HG02571 (cell line): ENCODE measurements around the gene C10orf120.

Experiments used
- ATAC-seq: cut with Tn5 transposase; IDR thresholded peaks from one replicate; pipeline ENCODE4 v1.9.1; 2021; ENCODE audit warnings: mild to moderate bottlenecking, moderate library complexity; ENCODE audit not compliant: unreplicated experiment

C10orf120 gene

GRCh38 chr10:122662231-122662630 lies 37.4 kb downstream of the C10orf120 start:
- ATAC-seq, result no peak

- ATAC-seq, result no peak
Observed at GRCh38 chr10:122660696-122661095, 39.0 kb downstream of the C10orf120 start.

DNA sequence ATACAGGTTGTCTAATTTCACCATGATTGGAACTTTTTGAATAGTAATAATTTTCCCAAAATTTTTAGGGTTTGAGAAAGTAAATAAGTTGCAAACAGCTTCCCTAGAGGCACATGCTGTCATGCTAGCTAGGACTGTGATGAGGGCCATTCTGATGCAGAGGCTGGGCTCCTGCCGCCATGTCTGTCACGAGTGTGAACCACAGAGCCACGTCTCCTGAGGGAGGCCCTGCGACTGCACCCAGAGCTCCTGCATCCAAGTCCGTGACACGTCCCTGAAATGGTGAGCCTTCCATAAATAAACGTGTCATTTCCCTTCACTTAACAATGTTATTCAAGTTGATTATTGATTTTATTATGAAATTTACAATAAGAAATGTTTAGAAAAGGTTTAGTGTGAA lies 40.0 kb downstream of the C10orf120 start:
- ATAC-seq, result no peak

DNA sequence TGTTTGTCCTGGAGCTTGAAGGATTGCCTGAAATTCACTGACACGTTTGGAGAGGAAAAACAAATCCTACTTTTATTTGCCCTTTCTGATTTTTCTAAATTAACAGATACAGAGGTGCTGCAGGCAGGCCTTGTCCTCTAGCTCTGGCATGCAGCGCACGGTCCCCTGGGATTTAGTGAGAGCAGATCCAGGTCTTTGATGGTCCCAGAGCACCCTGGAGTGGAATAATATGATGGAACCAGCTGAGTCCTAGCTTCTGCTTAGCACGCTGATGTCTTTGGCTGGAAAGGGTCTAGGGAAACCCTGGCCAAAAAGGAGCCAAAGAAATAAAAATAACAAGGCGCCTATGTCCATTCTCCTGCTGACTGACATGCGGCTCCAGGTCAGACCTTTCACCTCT lies 40.5 kb downstream of the C10orf120 start:
- no peak for ATAC-seq

- no peak for ATAC-seq
Observed at GRCh38 chr10:122658356-122659049, 41.1 kb downstream of the C10orf120 start.

DNA sequence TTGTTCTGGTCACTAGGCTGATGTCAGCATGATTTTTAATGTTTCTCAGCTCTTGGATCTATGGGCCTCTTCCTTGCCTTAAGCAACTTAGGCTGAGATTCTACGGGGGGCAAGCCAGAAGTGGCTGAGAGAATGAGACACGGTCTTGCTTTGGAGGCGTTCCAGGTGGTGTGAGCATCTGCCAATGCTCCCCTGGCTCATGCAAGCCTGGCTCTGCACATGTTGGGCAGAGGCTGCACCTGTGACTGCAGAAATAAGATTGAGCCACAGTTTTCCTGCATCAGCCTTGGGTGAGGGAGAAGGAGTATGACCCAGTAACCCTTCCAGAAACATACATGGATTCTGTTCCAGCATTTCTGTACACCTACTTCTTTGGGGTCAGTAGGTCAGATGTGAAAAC lies 41.9 kb downstream of the C10orf120 start:
- no peak for ATAC-seq

DNA sequence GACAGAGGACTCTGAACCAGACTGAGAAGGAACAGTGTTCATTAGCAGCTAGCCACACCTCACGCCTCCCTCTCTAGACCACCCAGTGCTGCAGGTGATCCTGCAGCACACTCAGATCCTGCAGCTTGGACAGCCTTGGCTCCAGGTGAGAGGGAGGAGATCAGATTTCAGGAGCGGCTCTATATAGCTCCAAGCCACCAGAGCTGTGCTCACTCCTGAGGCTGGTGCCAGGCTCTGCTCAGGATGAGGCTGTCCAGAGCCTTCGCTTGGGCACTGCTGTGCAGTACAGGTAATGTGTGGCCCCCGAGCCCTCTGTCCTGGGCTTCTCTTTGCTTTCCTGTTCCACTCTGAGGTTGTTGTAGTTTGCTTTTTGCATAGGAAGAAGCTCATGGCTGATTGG lies 42.4 kb downstream of the C10orf120 start:
- no peak for ATAC-seq

GRCh38 chr10:122656741-122657140 lies 42.9 kb downstream of the C10orf120 start:
- ATAC-seq, result no peak

- no peak for ATAC-seq
Observed at GRCh38 chr10:122656308-122656705, 43.3 kb downstream of the C10orf120 start.

- no peak for ATAC-seq
Observed at GRCh38 chr10:122655524-122656307, 43.9 kb downstream of the C10orf120 start.

GRCh38 chr10:122650331-122650730 lies 49.3 kb downstream of the C10orf120 start:
- ATAC-seq, result no peak

DNA sequence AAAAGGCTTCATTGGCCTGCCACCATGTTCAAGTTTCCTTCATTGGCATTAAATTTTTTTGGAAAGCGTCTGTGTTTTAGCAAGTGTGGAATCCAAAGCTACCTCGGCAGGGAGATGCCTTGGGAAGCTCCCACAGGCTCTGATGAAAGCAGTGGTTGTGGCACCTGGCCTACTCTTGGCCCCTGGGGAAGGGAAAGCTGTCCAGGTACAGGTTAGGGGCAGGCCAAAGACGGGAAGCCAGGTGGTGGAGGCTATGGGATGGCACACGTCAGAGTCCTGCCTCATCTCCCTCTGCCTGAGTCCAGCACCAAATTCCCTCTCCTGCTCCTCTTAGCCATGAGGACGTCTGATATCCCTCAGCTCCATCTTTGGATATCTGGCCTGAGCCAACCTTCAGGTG lies 49.7 kb downstream of the C10orf120 start:
- ATAC-seq, result no peak

DNA sequence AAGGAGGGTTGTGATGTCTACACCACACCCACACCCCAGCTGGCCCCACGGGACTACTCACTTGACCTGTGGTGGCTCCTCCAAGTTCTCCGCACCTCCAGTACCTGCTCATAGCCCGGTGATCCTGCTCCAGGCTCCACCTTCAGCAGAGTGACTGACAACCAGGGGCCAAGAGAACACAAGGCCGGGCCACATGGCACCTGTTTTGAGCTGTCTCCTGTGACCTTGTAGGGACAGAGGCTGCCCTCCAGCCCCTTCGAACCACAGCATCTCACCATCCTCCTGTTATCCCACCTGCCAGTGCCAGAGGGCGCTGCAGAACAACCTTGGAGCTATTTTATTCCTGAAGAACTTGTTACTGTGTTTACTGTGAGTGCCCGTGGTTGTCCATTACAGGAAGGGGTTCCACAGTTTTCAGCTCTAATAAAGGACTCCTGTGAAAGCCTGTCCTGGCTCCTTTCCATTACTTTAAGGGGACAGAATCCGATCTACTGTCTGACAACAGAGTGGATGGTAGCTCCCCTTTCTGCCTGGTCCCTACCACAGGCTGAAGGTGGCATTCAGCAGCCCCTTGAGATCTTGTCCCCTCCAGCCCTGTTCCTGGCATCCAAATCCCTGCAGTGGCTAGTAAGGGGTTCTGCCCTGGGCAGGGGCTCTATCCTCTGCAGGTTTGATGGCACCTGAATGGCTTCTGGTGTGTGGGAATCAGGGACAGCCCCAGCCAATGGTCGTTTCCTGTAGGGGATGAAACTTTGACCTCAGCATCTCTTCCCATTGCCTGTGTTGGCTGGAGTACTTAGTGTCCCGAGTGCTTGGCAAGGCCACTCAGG lies 50.8 kb downstream of the C10orf120 start:
- no peak for ATAC-seq
